Mesothelial cell of epicardium (in vitro differentiated cells): ENCODE results near the gene DYNLRB2. TPM values are rescaled to one million over a fixed set of nuclear protein-coding genes. Genes with fewer than 3 reads are reported as not detected.

Experiments used
- DNase-seq, 2 experiments: peaks; one replicate each; pipeline ENCODE4 v3.0.0; 2021; ENCODE audit warnings: low spot score in 2 of 2; ENCODE audit not compliant: unreplicated experiment in 2 of 2
- H3K27ac Mint-ChIP-seq: 2 replicates; pipeline ENCODE4 v1.8.0; 2021; ENCODE audit warnings: mixed read lengths
- H3K27me3 Mint-ChIP-seq: 2 replicates; pipeline ENCODE4 v1.8.0; 2021; ENCODE audit warnings: low read depth, mixed read lengths
- H3K36me3 Mint-ChIP-seq: 2 replicates; pipeline ENCODE4 v1.8.0; 2021; ENCODE audit warnings: mixed read lengths
- H3K4me1 Mint-ChIP-seq: 2 replicates; pipeline ENCODE4 v1.8.0; 2021; ENCODE audit warnings: mixed read lengths
- H3K4me3 Mint-ChIP-seq: 2 replicates; pipeline ENCODE4 v1.8.0; 2021; ENCODE audit warnings: mild to moderate bottlenecking, moderate library complexity, mixed read lengths
- H3K9me3 Mint-ChIP-seq: 2 replicates; pipeline ENCODE4 v1.8.0; 2021; ENCODE audit warnings: mixed read lengths
- total RNA-seq: library from RNA; stranded (reverse); gene quantifications from 3 replicates; pipeline ENCODE4 v1.2.1, GENCODE V29; 2021
- TF ChIP-seq, protein P1 (sequence below): fragments of 200-600 bp; sonication (generic); IDR thresholded peaks from one replicate; pipeline ENCODE4 v1.5.0; 2021; ENCODE audit warnings: antibody characterized with exemption; ENCODE audit not compliant: unreplicated experiment

The DYNLRB2 gene
- total RNA-seq, 1 donor from 2014 or later, result 1.4 TPM

DNA sequence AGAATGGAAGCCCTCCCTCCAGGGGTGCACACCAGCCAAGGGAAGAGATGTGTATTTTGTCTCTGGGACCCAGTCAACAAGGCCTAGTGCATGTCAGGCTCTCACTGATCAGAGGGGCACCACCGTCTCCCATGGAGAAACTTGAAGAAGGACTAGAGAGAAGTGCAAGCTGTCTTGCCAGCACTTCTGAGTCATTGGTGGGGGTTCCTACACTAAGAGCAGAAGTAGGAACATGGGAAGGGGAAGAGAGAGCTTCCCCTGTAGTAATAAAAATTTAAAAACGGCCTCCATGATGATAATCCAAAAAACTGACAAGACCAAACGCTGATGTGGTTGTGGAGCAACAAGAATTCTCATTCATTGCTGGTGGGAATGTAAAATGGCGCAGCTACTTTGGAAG lies 46.3 kb downstream of the DYNLRB2 start:
- H3K36me3 Mint-ChIP-seq, result no peaks in the 10 kb centered on the region
- no peak overlapping the region for H3K4me3 Mint-ChIP-seq
- peaks cover 5% of the 10 kb centered on the region for H3K27me3 Mint-ChIP-seq
- H3K4me1 Mint-ChIP-seq, result no peaks in the 10 kb centered on the region
- peaks cover 16% of the 10 kb centered on the region for H3K9me3 Mint-ChIP-seq
- TF ChIP-seq, protein P1, sequence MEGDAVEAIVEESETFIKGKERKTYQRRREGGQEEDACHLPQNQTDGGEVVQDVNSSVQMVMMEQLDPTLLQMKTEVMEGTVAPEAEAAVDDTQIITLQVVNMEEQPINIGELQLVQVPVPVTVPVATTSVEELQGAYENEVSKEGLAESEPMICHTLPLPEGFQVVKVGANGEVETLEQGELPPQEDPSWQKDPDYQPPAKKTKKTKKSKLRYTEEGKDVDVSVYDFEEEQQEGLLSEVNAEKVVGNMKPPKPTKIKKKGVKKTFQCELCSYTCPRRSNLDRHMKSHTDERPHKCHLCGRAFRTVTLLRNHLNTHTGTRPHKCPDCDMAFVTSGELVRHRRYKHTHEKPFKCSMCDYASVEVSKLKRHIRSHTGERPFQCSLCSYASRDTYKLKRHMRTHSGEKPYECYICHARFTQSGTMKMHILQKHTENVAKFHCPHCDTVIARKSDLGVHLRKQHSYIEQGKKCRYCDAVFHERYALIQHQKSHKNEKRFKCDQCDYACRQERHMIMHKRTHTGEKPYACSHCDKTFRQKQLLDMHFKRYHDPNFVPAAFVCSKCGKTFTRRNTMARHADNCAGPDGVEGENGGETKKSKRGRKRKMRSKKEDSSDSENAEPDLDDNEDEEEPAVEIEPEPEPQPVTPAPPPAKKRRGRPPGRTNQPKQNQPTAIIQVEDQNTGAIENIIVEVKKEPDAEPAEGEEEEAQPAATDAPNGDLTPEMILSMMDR, result no peak
- DNase-seq, result no peak
- H3K27ac Mint-ChIP-seq, result no peak overlapping the region

- no peak overlapping the region for H3K4me3 Mint-ChIP-seq
- H3K36me3 Mint-ChIP-seq, result no peaks in the 10 kb centered on the region
- H3K9me3 Mint-ChIP-seq, result peaks cover 27% of the 10 kb centered on the region
- DNase-seq, result no peak
- no peaks in the 10 kb centered on the region for H3K4me1 Mint-ChIP-seq
- no peak overlapping the region for H3K27ac Mint-ChIP-seq
- TF ChIP-seq, protein P1, result no peak
- H3K27me3 Mint-ChIP-seq, result peaks cover 5% of the 10 kb centered on the region
Measured at GRCh38 chr16:80591071-80591915, 50.5 kb downstream of the DYNLRB2 start.

- Mint-ChIP-seq H3K27ac (no peak overlapping the region), H3K27me3 (peaks cover 5% of the 10 kb centered on the region), H3K36me3 (no peaks in the 10 kb centered on the region), H3K9me3 (peaks cover 36% of the 10 kb centered on the region), H3K4me1 (no peaks in the 10 kb centered on the region), H3K4me3 (no peak overlapping the region)
- DNase-seq, result no peak
- TF ChIP-seq, protein P1, result no peak
Measured at GRCh38 chr16:80592273-80592672, 51.5 kb downstream of the DYNLRB2 start.

GRCh38 chr16:80594756-80595155 lies 54.0 kb downstream of the DYNLRB2 start:
- Mint-ChIP-seq H3K27me3 (no peaks in the 10 kb centered on the region), H3K4me1 (no peaks in the 10 kb centered on the region), H3K4me3 (no peak overlapping the region), H3K36me3 (no peaks in the 10 kb centered on the region), H3K9me3 (peaks cover 36% of the 10 kb centered on the region), H3K27ac (no peak overlapping the region)
- DNase-seq, result no peak
- TF ChIP-seq, protein P1, result no peak

DNA sequence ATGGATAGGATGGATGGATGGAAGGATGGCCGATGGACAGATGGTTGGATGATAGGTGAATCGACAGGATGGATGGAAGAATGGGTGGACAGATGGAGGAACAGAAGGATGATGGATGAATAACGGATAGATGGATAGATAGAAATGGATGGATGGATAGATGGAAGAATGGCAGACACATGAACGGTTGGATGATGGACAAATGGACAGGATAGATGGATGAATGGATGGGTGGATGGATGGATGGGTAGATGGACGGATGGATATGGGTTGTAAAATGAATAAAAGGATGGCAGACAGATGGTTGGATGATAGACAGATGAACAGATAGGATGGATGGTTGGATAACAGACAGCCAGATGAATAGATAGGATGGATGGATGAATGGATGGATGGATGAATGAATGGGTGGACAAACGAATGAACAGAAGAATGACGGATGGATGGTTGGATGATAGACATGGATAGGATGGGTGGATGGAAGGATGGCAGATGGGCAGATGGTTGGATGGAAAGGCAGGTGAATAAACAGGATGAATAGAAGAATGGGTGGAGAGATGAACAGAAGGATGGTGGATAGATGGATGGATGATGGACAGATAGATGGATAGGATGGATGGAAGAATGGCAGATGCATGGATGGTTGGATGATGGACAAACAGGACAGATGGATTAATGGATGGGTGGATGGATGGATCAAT lies 55.9 kb downstream of the DYNLRB2 start:
- TF ChIP-seq, protein P1, result no peak
- Mint-ChIP-seq H3K4me3 (no peak overlapping the region), H3K9me3 (peaks cover 29% of the 10 kb centered on the region), H3K27me3 (peaks cover 7% of the 10 kb centered on the region), H3K36me3 (no peaks in the 10 kb centered on the region), H3K27ac (no peak overlapping the region), H3K4me1 (no peaks in the 10 kb centered on the region)
- no peak for DNase-seq
